Fibroblast of lung (primary cell): ENCODE results near the gene ICA1.

Experiments used
- CTCF ChIP-seq, 2 donors: IDR thresholded peaks in 1 of 2; conservative IDR thresholded peaks in 1 of 2; 1 replicate in 1 of 2; 2 replicates in 1 of 2; pipeline ENCODE4 v1.5.1; 2011 to 2012; ENCODE audit warnings: low read length in 2 of 2, control low read depth in 1 of 2, inconsistent platforms in 1 of 2, low read depth in 1 of 2, mild to moderate bottlenecking in 1 of 2
- EZH2 ChIP-seq: IDR thresholded peaks from 2 replicates; pipeline ENCODE4 v1.5.1; 2012; ENCODE audit warnings: low read length, control low read depth, mild to moderate bottlenecking; ENCODE audit errors: missing control alignments

- no peak for TF ChIP-seq CTCF (conservative IDR thresholded peaks at IDR 0.05 in 1 of 2, IDR thresholded peaks at IDR 0.05 in 1 of 2; ENCODE audit: low read depth in 1 of 2, low read length in 2 of 2)
- no peak for TF ChIP-seq EZH2
These were observed 29.6 kb upstream of the ICA1 start for GRCh38 chr7:8291397-8292141.
